OCI-LY3 (cell line): ENCODE measurements around the gene GDF2.

Source experiments
- CTCF ChIP-seq: fragments of 200-600, 300-600 bp; sonication (generic); IDR thresholded peaks from 2 replicates; pipeline ENCODE4 v1.5.1; 2014; ENCODE audit warnings: antibody characterized with exemption, low read length, low read depth
- EZH2phosphoT487 ChIP-seq: fragments of 200-600 bp; shearing (Covaris generic); IDR thresholded peaks from 2 replicates; pipeline ENCODE4 v1.6.1; 2018; ENCODE audit warnings: antibody characterized with exemption, mixed run types, low read depth

DNA sequence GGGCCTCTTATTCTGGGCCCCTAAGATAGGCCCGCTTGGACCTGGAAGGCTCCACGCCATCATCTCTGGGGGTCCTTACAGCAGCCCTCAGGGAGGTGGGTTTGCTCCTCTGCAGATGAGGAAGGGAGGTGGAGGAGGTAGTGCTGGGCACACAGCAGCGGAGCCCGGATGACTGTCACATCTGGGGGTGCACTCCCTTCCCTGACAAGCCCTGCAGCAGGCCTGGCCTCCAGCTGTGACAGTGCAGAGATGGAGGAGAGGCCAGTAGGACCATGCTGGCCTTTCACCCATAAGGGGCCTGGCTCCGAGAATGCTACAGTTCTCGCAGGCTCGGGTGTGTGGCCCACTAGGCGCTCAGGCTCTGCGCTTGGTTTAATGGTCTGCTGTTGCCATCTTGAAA is 9.2 kb downstream of the GDF2 start:
- TF ChIP-seq CTCF: no peak
- no peak for TF ChIP-seq EZH2phosphoT487
